Measurements from ENCODE around the gene TMEM41B.
"Not testable (repeated sequence)": the region's sequence is repeated elsewhere in the genome, so short reads cannot be mapped to it uniquely, and the experiment has no call there.

Gene TMEM41B

GRCh38 chr11:9304178-9304577 lies 10.2 kb downstream of the TMEM41B start:
- no peak for DNase-seq

GRCh38 chr11:9302448-9302847 lies 11.9 kb downstream of the TMEM41B start:
- no peak for DNase-seq

- no peak for DNase-seq
Measured at GRCh38 chr11:9301720-9302119, 12.7 kb downstream of the TMEM41B start.

GRCh38 chr11:9293646-9294045 lies 20.7 kb downstream of the TMEM41B start:
- no peak for DNase-seq

GRCh38 chr11:9285850-9286587 lies 28.4 kb downstream of the TMEM41B start:
- DNase-seq, result no peak

GRCh38 chr11:9280655-9281301 lies 33.6 kb downstream of the TMEM41B start:
- peak; percentile 71 for DNase-seq

GRCh38 chr11:9277176-9277575 lies 37.2 kb downstream of the TMEM41B start:
- DNase-seq, result no peak

GRCh38 chr11:9276571-9276970 lies 37.8 kb downstream of the TMEM41B start:
- DNase-seq, result no peak

- DNase-seq, result no peak
Measured at GRCh38 chr11:9274499-9275258, 39.7 kb downstream of the TMEM41B start.

- no peak for DNase-seq
Measured at GRCh38 chr11:9273376-9274336, 40.7 kb downstream of the TMEM41B start.

- no peak for DNase-seq
Measured at GRCh38 chr11:9269492-9270013, 44.8 kb downstream of the TMEM41B start.

- no peak for DNase-seq
Measured at GRCh38 chr11:9267680-9268079, 46.7 kb downstream of the TMEM41B start.

GRCh38 chr11:9266926-9267325 lies 47.5 kb downstream of the TMEM41B start:
- DNase-seq, result no peak

GRCh38 chr11:9266132-9266736 lies 48.2 kb downstream of the TMEM41B start:
- DNase-seq, result no peak

- DNase-seq, result peak; percentile 47
Measured at GRCh38 chr11:9265211-9266131, 48.9 kb downstream of the TMEM41B start, which contains the start of gene DENND5A. Gene DENND5A, minus strand, starts transcription at chr11:9265350. Its CDS starts 281 bp downstream, at chr11:9265069.

- DNase-seq, result no peak
Measured at GRCh38 chr11:9264316-9265210, 49.8 kb downstream of the TMEM41B start.

GRCh38 chr11:9263840-9264315 lies 50.5 kb downstream of the TMEM41B start:
- no peak for DNase-seq

GRCh38 chr11:9260838-9261146 lies 53.6 kb downstream of the TMEM41B start:
- DNase-seq, result not testable (repeated sequence)

- no peak for DNase-seq
Measured at GRCh38 chr11:9259981-9260837, 54.2 kb downstream of the TMEM41B start.

All from DMS79 (cell line).